GM19467 (cell line): Measurements from ENCODE around the gene CFDP1.
"Not testable (repeated sequence)": the region's sequence is repeated elsewhere in the genome, so short reads cannot be mapped to it uniquely, and the experiment has no call there.

Experiments used
- ATAC-seq: cut with Tn5 transposase; IDR thresholded peaks from one replicate; pipeline ENCODE4 v1.9.1; 2021; ENCODE audit warnings: mild to moderate bottlenecking, moderate library complexity; ENCODE audit not compliant: unreplicated experiment

The CFDP1 gene

GRCh38 chr16:75269358-75269757 lies 163.9 kb downstream of the CFDP1 start:
- ATAC-seq = not testable (repeated sequence)

GRCh38 chr16:75267631-75268264 lies 165.6 kb downstream of the CFDP1 start:
- no peak for ATAC-seq

GRCh38 chr16:75266738-75267630 lies 166.3 kb downstream of the CFDP1 start:
- ATAC-seq = no peak

DNA sequence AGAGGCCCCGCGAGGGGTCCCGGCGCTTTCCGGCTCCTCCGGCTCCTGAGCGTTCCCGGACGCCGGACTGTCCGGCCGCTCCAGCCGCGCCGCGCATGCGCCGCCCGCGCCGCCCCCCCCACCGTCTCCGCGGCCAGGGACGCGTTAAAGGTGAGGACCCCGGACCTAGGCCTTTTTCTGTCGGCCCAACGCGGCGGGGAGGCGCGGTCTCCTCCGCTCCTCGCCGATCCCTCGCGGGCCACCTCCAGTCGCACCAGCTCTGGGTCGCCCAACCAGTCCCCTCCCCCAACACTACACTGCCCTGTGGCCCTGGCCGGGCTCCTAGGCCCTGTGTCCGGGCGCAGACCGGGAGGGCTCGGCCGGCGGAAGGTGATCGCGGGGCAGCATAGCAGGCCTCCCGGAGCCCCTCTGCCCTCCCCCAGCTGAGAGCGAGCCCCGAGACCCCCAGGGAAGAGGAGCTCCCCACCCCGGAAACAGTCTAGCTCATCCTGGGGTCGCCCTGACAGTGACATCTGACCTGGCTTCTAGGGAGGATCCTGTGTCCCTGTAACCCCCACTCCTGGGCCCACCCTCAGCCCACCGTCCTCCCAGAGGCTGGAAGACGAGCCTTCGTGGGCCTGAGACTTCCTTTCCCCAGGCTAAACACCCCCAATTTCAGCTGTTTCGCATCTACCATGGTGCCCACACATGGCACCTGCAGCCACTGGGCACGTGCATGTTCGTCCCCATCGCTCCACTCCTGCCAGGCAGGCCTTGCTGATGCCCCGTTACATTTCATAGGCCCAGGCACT lies 167.2 kb downstream of the CFDP1 start:
- ATAC-seq = peak; percentile 64

DNA sequence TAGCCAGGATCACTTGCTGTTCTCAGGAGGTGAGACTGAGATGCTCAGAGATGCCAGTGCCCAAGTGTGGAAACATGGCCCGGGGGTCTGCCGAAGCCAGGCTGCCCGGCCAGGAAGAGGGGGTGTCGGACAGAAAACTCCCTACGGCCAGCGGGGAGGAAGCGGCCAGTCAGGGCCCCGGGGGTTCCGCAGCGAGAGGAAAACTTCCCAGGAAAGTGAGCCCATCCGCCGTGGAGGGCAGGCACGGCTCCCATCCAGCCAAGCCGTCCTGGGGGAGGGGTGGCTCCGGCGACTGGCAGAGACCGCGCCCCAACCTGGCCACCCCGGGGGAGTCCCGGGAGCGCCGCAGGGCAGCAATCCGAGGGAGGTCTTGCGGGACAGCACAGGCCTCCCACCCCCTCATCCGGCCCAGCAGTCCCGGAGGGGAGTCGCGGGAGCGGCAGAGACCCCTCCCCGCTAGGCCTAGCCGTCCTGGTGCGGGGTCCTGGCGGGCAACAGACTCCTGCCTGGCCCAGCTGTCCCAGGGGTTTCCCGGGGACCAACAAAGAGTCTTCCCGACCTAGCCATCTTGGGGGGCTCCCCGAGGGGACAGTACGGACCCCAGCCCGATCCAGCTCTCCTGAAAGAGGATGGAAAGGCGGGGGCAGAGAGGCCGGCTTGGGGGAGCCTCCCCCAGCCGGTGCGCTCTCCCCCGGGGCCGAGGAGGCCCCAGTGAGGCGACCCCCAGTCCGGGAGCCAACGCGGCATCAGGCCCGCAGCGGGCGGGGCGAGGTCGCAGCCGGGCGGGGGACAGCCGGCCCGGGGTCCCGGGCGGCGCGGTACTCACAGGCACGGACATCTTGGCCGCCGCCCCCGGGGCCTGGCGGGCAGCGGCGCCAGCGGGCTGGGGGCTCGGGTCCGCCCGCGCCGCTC lies 168.0 kb downstream of the CFDP1 start:
- no peak for ATAC-seq

DNA sequence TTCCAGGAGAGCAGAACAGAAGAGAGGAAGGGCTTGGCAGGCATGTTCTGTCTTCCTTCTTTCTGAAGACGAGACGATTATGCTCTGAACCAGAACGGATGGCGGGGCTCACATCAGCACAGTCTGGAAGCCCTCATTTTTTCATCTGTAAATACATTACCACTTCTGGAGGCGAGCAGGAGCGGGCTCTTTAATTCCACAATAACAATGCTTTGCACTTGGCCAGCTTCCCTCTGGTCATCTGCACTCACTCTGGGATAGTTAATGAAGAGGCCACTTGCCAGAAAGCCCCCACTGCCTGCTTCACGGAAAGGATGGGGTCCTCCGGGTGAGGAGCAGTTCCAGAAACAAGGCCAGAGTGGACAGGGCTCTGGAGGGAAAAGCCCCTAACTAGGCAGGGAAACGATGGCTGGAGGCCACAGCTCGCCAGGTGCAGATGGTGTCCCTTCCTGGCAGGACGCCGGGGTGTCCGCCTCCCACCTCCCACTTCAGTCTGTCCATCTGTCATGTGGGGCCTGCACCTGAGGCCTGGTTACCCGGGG lies 168.8 kb downstream of the CFDP1 start:
- no peak for ATAC-seq

DNA sequence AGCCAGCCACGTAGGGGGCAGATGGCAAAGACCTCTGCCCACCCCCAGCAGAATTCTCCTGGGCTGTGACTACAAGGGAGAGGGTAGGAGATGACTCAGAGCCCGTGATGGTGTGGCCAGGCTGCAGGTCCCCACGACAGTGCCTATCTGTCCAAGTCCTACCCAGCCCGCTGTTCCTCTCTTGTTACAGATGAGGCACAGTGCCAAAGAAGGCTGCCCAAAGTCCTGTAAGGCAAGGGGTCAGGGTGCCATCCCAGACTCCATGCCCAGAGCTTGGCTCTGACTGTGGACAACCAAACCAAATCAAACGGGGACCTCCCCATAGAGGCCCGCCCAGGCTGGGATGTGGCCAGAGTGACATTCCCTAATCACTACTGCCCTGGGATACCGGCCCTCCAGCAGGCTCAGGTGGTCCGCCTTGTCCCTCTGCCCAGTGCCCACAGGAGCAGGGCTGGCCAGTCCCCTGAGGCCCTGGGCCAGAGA lies 169.3 kb downstream of the CFDP1 start:
- ATAC-seq = no peak

DNA sequence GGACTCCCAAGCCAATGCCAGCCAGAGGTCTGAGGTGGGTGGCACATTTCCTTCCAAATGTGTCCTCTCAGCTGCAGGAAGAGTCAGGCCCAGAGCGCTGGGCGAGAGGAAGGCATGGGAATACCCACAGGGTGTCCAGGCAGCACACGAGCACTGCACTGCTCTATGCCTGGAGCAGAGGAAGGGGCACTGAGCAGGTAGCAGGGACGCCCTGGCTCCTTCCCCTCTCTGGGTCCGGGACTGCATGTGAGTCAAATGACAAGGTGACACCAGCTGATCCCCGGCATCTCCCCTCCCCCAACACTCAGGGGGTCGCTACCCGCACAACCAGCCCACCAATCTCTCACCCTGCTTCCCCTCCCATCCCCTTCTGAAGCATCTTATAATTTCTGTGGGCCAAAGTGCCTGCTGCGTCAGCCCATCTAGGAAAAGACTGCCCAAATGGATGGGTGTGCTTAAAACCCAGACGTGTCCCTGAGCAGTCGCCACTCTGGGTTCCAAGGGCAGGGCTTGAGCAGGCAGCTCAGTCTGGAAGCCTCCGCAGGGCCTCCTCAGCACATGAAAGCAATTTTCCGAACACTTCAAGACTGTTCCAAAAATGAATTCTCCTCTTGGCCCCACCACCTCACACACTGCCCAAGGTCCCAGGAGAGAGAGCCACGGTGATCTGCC lies 169.9 kb downstream of the CFDP1 start:
- no peak for ATAC-seq

- no peak for ATAC-seq
Observed at GRCh38 chr16:75262800-75263127, 170.5 kb downstream of the CFDP1 start.

- ATAC-seq = no peak
Observed at GRCh38 chr16:75262104-75262799, 171.1 kb downstream of the CFDP1 start.

- ATAC-seq = no peak
Observed at GRCh38 chr16:75261590-75262078, 171.7 kb downstream of the CFDP1 start.

- ATAC-seq = no peak
Observed at GRCh38 chr16:75260851-75261589, 172.3 kb downstream of the CFDP1 start.

GRCh38 chr16:75258807-75259141 lies 174.5 kb downstream of the CFDP1 start:
- ATAC-seq = no peak

GRCh38 chr16:75257886-75258806 lies 175.2 kb downstream of the CFDP1 start:
- no peak for ATAC-seq

GRCh38 chr16:75256696-75257343 lies 176.5 kb downstream of the CFDP1 start:
- no peak for ATAC-seq

- ATAC-seq = no peak
Observed at GRCh38 chr16:75256059-75256571, 177.2 kb downstream of the CFDP1 start.
